Peyer's patch (tissue), 4 donors: ENCODE measurements around the gene CHST12. TPM values are rescaled to one million over a fixed set of nuclear protein-coding genes. Genes with fewer than 3 reads are reported as not detected.

Source experiments
- DNase-seq, 3 donors: peaks; one replicate each; pipeline ENCODE4 v3.0.0-alpha.2; 2017 to 2019
- H3K27ac ChIP-seq, 4 donors: fragments of 200-600 bp; sonication (generic); one replicate each; pipeline ENCODE4 v1.5.1; 2016 to 2019
- H3K27me3 ChIP-seq, 2 donors: fragments of 200-600 bp; sonication (generic); one replicate each; pipeline ENCODE4 v1.5.1; 2019
- H3K36me3 ChIP-seq, 3 donors: fragments of 200-600 bp; sonication (generic); one replicate each; pipeline ENCODE4 v1.5.1; 2016 to 2019
- H3K4me1 ChIP-seq, 4 donors: fragments of 200-600 bp; sonication (generic); one replicate each; pipeline ENCODE4 v1.5.1; 2016 to 2019
- H3K4me3 ChIP-seq, 4 donors: fragments of 200-600 bp; sonication (generic); 1 replicate in 3 of 4; 2 replicates in 1 of 4; pipeline ENCODE4 v1.5.1; 2016 to 2019; ENCODE audit warnings: mild to moderate bottlenecking in 1 of 4
- H3K9me3 ChIP-seq, 4 donors: fragments of 200-600 bp; sonication (generic); one replicate each; pipeline ENCODE4 v1.5.1; 2016 to 2019; ENCODE audit warnings: mild to moderate bottlenecking in 1 of 4
- CTCF ChIP-seq, 6 experiments: fragments of 450-650 bp in 4 of 6; fragments of 200-600 bp in 2 of 6; sonication (generic) in 1 of 6; IDR thresholded peaks; one replicate each; pipeline ENCODE4 v1.5.1; 2017 to 2019; ENCODE audit warnings: antibody characterized with exemption in 6 of 6, mild to moderate bottlenecking in 3 of 6, moderate library complexity in 1 of 6
- POLR2A ChIP-seq, 2 donors: fragments of 450-650 bp; IDR thresholded peaks; one replicate each; pipeline ENCODE4 v1.5.1; 2017; ENCODE audit warnings: antibody characterized with exemption in 2 of 2, mild to moderate bottlenecking in 2 of 2, moderate library complexity in 2 of 2
- total RNA-seq, 4 donors: library from RNA; depleted of rRNA; stranded (reverse); fragments of >200 nt; gene quantifications; one replicate each; pipeline ENCODE4 v1.1.0, GENCODE V29; 2016

The CHST12 gene
- total RNA-seq, 4 donors from 2014 or later, result 6.0 to 17.3 (median 13.1) TPM

DNA sequence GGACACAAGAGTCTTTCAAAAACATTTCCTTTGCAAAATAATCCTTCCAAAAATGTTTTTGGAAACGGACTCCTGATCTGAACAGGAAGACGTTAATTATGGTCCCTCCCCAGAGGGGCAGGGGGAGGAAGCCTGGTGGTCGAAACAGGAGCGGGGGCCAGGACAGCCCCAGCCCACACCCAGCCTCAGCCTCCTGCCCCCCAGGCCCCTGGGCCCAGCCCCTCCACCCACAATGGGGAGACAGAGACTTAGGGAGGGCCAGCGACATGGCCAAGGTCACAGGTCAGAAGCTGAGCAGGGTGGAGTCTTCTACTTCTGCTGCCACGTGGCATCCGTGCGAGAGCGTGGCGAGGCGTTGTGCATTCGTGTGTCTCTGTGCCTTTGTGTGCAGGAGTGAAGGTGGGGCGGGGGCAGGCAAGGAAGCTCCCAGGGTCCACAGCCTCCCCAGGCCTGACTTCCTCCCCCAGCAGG is 86.8 kb downstream of the CHST12 start:
- Histone ChIP-seq H3K36me3 (no peaks in the 10 kb centered on the region), H3K27me3 (no peaks in the 10 kb centered on the region), H3K27ac (no peak overlapping the region), H3K9me3 (no peaks in the 10 kb centered on the region), H3K4me1 (peaks cover 0 to 14% (median 0%) of the 10 kb centered on the region in 4 donors), H3K4me3 (no peak overlapping the region)
- no peak for DNase-seq
- TF ChIP-seq CTCF (IDR thresholded peaks at IDR 0.05) (no peak), POLR2A (IDR thresholded peaks at IDR 0.05) (no peak)

DNA sequence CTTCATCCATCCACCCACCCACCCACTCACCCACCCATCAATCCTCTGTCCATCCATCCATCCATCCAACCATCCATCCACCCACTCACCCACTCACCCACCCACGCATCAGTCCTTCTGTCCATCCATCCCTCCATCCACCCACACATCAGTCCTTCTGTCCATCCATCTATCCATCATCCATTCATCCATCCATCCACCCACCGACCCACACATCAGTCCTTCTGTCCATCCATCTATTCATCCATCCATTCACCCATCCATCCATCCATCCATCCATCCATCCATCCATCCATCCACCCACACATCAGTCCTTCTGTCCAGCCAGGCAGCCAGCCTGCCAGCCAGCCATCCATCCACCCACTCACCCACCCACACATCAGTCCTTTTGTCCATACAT is 88.6 kb downstream of the CHST12 start:
- no peaks in the 10 kb centered on the region for H3K36me3 ChIP-seq
- H3K27me3 ChIP-seq, result no peaks in the 10 kb centered on the region
- DNase-seq, result no peak
- TF ChIP-seq POLR2A (IDR thresholded peaks at IDR 0.05) (no peak), CTCF (IDR thresholded peaks at IDR 0.05) (no peak)
- no peak overlapping the region for H3K4me3 ChIP-seq
- H3K9me3 ChIP-seq, result no peaks in the 10 kb centered on the region
- H3K27ac ChIP-seq, result no peak overlapping the region
- H3K4me1 ChIP-seq, result peaks cover 0 to 14% (median 0%) of the 10 kb centered on the region in 4 donors

GRCh38 chr7:2493205-2494164 is 90.1 kb downstream of the CHST12 start:
- no peaks in the 10 kb centered on the region for H3K36me3 ChIP-seq
- H3K27ac ChIP-seq, result no peak overlapping the region
- peak in 1 of 3 donors; percentile 44 for DNase-seq
- H3K4me3 ChIP-seq, result no peak overlapping the region
- TF ChIP-seq CTCF (IDR thresholded peaks at IDR 0.05), result no peak
- H3K9me3 ChIP-seq, result no peaks in the 10 kb centered on the region
- H3K27me3 ChIP-seq, result no peaks in the 10 kb centered on the region
- peaks cover 0 to 14% (median 0%) of the 10 kb centered on the region in 4 donors for H3K4me1 ChIP-seq

GRCh38 chr7:2494191-2495130 is 91.0 kb downstream of the CHST12 start:
- no peak overlapping the region for H3K4me3 ChIP-seq
- no peaks in the 10 kb centered on the region for H3K9me3 ChIP-seq
- H3K36me3 ChIP-seq, result no peaks in the 10 kb centered on the region
- TF ChIP-seq POLR2A (IDR thresholded peaks at IDR 0.05), result no peak
- peaks cover 0 to 14% (median 0%) of the 10 kb centered on the region in 4 donors for H3K4me1 ChIP-seq
- no peak for DNase-seq
- H3K27me3 ChIP-seq, result no peaks in the 10 kb centered on the region
- no peak overlapping the region for H3K27ac ChIP-seq

DNA sequence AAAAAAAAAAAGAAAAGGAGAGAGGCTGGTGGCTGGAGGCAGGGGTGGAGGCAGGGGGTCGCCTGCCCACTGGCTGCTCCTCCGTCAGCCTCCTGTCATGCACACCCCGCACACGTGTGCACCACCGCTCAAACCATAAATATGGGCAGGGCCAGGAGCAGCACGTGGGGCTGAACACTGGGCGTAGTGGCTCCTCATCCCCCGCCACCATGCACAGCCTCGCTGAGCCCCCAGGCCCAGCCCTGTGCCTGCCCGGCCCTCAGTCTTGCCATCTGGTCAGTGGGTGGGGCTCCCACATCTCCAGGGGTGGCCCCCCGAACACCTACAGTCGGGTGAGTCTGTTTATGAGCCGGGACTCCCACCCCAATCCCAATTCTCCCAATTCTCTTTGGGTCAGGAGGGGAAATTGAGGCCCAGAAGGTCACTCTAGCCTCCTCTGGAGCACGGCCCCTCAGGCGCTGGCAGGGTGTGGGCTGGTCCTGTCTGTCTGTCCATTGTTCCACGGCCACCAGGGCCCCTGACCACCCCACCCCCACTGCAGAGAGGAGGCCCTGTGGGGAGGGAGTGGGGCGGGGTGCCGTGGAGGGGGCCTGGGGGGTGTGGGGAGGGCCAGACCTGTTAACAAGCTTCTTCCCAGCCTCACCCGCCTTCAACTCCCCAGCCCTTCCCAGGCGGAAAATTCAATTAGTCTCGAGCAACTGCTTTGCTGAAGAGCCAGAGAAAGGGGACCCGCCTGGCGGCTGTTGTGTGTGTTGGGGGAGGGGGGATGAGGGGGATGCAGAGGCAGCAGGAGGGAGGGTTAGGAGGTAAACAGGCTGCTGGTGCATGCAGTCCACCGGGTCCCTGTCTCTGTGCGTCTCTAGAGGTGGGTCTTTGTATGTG is 92.2 kb downstream of the CHST12 start:
- no peaks in the 10 kb centered on the region for H3K36me3 ChIP-seq
- H3K9me3 ChIP-seq, result no peaks in the 10 kb centered on the region
- no peak overlapping the region for H3K4me3 ChIP-seq
- no peak overlapping the region for H3K27ac ChIP-seq
- no peak for TF ChIP-seq POLR2A (IDR thresholded peaks at IDR 0.05)
- TF ChIP-seq CTCF (IDR thresholded peaks at IDR 0.05), result no peak
- no peak for DNase-seq
- peaks cover 0 to 14% (median 0%) of the 10 kb centered on the region in 4 donors for H3K4me1 ChIP-seq
- H3K27me3 ChIP-seq, result no peaks in the 10 kb centered on the region
